GM19468 (cell line): ENCODE results near the gene SLC49A4.

ENCODE experiments used
- ATAC-seq: cut with Tn5 transposase; IDR thresholded peaks from one replicate; pipeline ENCODE4 v1.9.1; 2021; ENCODE audit warnings: mild to moderate bottlenecking, moderate library complexity, moderate number of reproducible peaks; ENCODE audit not compliant: unreplicated experiment; ENCODE audit errors: extremely low read depth

Gene SLC49A4

DNA sequence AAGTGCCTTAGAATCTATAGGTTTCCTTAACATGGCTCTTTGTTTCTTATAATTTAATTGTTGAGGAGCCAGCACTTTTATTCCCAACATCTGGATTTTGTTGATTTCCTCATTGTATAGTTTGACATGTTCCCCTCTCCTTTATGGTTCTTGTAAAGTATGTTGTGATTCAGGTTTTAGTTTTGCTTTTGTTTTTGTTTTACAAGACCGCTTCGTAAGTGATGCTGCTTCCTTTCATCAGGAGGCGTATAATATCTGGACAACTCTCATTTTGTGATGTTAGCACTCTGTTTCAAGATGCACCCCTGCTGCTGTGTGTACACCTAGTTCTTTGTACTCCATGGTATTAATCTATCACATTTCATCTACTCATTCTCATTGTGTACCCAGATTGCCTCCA is 48.7 kb downstream of the SLC49A4 start:
- ATAC-seq = no peak

DNA sequence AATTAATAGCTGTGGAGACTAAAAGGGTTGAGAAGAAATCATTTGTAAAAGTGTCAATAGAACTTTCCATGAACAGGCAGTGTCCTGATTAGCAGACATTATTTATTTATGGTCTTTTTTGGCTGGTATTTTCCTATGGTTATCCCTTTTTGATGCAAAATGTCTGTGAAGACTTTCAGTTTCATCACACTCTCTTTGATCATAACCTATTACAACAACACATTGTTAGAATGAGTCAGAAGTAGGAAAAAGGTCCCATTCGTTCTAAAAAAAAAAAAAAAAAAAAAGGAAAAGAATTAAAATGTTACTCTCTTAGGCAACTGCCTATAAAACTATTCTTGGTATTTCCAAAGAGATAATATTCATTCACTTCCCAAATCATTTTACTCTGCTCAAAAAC is 62.1 kb downstream of the SLC49A4 start:
- no peak for ATAC-seq

DNA sequence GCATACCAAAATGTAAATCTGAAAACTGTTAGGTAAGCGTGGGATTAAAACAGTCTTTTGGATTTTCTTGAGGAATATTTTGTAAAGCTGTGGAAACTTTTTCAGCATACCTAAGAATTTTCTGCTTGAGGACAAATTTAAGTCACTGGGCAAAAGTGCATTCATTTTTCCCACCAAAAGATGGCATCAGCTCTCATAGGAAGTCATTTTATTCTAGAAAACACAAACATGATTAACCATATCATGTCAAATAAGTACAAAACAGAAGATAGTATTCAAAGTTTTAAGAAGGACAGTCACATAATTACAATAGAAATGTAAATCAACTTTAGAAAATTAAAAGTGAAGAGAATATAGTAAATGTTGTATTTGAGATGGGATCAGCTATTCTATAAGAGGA is 63.5 kb downstream of the SLC49A4 start:
- no peak for ATAC-seq

DNA sequence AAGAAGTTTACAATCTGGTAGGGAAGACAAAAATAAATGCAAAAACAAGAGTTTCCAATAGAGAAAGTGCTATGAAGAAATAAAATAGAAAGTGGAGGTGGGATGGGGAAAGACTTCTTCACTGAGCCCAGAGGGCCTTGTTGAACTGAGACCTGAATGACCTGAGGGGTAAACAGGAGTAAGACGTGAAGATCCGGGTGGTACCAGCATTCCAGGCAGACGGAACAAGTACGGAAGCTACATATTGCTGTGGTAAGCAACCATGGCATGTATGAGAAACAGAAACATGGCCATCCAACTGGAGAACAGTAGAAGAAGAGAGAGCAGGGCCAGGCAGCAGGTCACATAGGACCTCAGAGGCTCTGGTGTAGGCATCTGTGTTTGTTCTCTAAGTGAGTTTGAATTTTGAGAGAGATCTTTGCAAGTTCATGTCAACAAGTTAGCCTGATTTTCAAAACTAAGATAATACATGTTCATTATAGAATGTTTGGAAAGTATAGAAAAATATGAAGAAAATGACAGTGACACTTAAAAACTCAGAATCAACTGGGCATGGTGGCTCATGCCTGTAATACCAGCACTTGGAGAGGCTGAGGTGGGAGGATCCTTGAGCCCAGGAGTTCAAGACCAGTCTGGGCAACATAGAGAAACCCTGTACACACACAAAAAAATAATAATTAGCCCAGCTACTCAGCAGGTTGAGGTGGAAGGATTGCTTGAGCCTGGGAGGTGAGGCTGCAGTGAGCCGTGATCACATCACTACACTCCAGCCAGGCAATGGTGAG is 64.3 kb downstream of the SLC49A4 start:
- no peak for ATAC-seq

DNA sequence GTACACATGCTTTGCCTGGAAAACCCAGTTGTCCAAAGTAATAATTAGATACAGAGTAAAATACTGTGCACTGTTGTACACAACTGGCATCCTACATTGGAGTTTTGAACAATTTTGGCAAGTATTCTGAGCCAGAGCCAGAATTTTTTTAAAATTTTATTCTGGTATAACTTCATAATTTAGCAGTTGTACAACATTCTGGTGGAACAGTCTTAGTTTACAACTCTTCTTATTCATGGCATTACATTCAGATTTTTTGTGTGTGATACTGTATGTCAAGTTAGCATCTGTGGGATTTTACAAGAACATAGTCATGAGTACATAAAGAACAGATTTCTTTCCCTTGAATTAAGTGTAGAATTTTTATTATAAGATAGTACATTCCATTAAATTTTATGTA is 67.5 kb downstream of the SLC49A4 start:
- no peak for ATAC-seq

DNA sequence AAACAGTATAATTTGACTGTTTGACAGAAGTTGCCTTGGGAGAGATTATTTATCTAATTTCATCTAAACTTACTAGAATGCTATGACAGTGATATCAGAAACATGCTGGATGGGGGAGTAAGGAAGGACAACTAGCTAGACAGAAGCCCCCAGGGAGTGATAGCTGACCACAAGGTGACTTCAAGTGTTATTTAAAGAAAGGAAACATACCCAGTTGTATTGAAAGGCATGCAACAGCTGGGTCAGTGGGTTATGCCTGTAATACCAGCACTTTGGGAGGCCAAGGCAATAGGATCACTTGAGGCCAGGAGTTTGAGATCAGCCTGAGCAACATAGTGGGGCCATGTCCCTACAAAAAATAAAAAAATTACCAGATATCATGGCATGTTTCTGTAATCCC is 69.6 kb downstream of the SLC49A4 start:
- no peak for ATAC-seq

DNA sequence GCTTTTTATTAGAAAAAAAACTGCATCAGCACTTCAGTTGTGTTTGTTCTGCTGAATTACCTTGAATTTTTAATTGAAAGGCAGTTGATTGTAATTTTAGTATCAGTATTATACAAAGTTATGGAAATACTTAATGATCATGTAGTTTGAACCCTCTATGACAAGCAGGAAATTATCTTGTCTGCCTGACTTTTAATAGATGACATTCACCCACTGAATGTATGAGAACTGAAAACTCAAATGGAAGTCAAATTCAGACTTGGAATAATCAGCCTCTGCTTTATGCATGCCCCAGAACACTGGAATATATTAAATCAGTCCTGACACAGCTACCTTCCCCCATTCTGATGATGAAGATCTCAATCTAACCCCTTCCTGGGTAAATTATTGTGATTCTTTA is 73.5 kb downstream of the SLC49A4 start:
- ATAC-seq = no peak

DNA sequence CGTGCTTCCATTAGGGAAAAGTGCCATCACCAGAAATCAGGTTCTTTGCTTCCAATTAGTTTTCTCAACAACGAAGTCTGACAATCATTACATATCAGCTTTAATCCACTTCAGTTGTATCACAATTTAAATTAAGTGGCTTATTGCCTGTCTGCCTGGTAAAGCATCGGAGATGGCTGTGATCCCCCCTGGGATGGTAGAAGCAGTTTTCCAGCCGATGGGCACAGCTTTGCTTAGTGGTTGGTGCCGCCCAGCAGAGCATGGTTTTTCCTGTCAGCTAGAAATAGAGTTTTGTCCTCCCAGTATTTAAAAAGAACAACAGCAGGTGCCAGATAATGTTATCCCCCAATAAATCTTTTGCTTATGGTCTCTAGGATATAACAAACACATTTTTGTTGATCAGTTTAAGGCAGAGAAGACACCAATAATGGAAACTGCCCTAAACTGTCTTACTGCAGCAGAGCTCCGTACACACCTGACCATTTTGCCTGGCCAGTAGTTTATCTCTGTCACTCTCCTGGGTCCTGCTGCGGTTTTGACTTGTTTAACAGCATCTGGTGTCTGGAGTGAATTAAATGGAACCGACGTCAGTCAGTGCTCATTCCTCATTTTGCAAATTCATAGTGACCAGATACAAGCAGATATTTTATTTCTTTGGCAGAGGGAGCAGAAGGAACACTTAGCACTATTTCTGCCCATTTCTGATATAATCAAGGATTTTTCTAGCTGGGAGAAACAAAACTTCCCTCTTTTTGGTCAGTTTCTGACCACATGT is 79.1 kb downstream of the SLC49A4 start:
- ATAC-seq = no peak

DNA sequence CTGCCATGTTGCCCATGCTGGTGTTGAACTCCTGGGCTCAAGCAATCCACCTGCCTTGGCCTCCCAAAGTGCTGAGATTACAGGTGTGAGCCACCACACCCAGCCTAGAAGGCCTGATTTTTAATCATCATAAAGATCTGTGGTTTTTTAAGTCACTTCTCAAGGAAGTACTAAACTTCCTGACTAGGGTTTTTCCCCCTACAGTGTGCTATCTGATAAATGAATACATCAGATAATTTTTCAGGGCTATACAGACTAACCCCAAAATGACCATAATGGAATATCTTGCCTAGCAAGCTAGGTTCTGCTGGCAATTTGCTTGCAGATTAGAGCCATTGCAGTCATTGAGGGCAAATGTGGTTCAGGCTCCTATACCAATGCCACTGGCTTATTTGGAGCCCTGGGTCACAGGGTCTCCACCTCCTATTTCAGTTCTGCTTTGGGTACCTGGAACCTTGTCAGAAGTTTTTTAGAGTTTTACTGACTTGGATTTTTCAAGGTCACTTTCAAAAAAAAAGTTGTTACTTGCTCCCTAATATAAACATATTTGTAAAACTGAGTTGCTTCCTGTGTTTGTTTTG is 80.8 kb downstream of the SLC49A4 start:
- no peak for ATAC-seq

DNA sequence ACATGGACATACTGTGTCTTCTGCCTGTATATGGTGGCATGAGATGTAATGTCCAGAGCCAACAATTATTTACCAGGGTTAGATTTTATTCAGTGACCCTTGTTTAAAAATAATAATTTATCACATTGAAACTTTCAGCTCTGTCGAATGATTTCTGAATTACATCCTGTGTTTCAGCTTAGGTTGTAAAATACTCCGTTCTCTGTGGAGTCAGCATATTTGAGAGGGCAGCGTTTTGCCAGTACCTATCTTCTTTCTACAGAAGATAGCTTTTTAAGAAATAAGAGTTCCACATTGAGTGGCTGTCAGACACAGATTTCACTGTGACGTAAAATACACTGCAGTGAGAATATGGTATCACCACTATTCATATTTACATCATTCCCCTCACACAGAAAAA is 85.3 kb downstream of the SLC49A4 start:
- no peak for ATAC-seq

DNA sequence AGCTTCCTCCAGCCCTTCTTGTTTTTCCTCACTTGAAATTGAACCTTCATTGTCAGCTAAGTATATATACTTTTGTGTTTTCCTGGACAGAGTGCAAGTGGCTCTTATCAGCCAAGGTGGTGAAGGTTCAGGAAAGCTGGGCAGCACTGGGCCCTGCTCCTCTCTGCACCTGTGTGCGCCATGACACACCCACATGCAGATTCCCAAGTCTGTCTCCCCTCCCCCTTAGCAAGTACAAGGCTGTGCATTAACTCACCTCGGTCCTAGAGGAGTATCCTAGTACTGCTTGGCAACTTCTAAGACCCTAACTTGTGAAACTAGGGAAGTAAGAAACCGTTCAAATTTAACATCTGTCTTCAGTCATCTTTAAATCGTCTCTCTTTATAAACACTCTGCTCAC is 85.8 kb downstream of the SLC49A4 start:
- no peak for ATAC-seq

DNA sequence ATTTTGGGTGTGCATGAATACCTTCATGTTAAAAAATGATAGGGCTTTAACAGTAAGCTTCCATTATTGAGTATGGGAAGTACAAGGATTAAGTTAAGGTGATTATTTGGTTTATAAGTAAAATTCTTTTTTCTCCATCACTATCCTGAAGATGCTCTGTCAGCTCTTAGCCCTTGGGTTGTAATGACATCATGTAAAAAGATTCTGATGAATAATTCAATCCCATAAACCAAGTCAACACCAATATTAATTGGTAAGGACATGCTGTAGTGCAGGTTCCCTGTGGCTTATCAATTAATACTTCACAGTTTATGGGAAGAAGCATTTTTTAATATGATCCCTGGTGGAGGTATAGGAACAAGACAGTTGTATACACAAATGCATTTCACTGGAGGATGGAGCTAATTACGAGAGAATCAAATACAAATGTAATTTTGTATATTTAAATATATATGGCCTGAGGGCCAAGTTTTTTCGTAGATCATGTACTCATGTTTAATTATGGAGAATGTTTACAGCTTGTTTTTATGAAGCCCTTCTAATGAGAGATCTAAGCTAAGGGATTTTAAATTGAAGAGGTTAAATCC is 87.6 kb downstream of the SLC49A4 start:
- ATAC-seq = no peak

DNA sequence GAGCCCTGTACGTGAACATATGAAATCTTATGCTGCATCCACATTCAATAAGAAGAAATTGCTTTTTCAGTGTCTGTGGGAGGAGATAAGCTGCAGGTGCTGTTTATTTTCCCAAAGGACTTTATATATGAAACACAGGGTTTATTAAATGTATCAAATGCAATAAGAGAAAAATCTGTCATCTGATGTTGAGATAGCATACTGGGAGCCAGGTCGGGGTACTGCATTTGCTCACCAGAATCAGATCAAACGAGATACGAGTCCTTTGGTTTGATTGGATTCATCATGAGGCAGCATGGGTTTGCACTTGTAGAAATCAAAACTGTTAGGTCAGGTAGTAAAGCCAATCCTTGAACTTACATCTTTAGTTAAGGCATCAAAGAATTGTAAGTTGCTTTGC is 91.4 kb downstream of the SLC49A4 start:
- no peak for ATAC-seq

DNA sequence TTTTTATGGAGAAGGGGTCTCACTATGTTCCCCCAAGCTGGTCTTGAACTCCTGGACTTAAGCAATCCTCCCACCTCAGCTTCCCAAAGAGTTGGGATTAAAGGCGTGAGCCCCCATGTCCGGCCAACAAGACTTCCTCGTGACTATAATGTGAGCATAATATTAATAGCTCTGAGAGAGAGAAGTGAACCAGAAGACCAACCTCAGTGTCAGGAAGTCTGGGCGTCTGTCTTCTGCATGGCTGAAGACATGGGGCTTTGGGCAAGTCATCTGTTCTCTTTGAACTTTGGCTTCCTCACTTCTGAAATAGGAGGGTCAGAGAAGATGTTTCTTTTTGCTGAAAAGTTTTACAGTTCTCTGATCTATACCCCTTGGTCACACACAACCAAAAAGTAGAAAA is 92.1 kb downstream of the SLC49A4 start:
- no peak for ATAC-seq

DNA sequence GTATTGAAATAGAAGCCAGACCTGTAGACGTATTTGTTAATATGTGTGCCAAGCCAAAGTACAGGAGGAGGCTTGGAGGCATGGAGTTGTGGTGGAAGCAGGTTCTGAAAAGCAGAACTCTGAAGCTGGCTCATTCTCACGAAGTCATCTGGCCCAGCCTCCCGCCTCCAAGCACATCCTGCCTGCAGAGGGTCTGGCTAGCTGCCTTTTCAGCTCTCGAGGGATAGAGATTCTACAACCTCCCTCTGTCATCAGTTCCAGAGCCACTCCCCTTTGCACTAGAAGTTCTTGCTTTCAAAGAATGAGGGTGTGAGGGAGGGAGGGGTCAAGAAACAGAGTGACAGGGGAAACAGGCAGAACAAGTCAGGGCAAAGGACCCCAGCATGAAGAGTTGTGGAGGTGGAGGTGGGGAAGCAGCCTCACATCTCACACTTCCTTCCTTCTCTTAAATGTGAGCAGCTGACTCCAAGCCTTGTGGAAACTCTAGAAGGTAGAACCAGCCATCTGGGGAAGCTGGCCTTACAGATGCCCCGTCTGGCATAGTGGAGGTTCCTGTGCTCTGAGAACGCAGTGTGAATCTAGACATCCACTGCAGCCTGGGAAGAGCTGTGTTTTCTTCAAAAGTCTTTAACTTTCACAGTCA is 95.3 kb downstream of the SLC49A4 start:
- no peak for ATAC-seq

DNA sequence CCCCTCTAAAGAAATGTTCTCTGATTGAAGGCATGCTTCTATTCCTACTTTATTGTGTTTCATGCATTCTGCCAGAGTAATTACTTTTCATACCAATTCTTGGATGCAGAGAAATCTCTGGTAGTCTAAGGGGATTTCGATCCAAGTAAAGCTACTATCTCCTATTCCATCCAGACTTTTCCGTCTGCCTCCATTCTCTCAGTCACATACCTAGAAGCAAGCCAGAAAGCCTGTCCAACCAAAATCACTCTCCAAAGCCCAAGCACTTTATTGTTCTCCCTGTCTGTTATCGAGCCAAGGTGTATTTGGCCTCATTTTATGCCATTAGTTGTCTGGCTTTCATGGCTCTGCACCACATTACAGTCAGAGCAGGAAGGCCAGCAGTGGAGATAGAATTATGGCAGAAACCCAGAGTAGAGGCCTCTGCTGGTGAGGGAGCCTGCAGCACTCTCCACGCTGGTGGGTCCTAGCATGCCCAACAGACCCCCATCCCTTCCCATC is 95.9 kb downstream of the SLC49A4 start:
- ATAC-seq = no peak

DNA sequence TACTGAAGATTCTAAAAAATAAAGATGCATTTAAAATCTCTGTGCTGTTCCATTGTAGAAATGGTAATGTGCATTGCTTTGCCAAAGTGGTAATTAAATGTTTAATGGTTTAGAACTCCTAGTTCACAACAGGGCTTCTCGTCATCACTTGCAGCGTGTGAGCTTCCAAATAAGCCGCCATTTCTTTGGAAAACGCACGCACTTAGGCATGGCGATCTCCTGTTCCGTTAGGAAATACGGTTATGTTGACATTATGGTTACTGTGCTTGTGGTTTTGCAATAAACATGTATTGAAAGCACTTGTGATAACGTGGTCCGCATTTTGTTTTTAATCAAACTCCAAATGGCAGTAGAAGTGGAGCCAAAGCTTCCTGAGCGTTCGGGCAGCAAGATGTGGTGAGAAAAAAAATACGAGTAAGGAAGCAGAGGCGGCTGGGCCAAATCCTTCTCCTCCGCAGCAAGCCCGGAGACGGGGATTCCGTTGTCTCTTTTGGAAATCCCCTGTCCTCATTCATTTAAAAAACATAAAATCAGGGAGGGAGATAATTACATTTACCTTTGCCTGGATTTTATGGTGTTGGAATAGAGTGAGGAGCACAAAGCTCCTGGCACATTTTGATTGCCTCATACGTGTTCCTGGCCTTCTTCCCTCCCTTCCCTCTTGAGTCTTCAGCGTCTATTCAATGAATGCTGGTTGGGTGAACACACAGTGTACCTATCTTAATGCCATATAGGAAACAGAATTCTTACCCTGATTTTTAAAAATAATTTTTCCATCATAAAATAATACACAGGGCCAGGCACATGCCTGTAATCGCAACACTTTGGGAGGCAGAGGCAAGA is 97.5 kb downstream of the SLC49A4 start:
- no peak for ATAC-seq

DNA sequence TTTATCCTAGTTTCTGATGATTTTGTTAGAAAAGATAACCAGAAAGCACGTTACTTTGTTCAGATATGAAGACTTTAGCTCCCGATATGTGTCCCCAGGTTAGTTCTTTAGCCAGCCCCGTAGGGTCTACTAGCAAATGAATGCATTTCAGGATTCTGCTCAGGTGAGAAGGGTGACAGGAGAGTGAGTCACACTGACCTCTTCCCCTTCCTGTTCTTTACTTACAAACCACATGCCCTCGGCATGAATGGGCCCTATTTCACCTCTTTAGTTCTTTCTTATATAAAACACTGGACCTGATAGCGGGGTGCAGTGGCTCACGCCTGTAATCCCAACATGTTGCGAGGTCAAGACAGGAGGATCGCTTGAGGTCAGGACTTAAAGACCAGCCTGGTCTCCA is 98.4 kb downstream of the SLC49A4 start:
- ATAC-seq = no peak
